ENCODE results near the gene KHDC1.
"Not testable (repeated sequence)": the region's sequence is repeated elsewhere in the genome, so short reads cannot be mapped to it uniquely, and the experiment has no call there.

The KHDC1 gene

DNA sequence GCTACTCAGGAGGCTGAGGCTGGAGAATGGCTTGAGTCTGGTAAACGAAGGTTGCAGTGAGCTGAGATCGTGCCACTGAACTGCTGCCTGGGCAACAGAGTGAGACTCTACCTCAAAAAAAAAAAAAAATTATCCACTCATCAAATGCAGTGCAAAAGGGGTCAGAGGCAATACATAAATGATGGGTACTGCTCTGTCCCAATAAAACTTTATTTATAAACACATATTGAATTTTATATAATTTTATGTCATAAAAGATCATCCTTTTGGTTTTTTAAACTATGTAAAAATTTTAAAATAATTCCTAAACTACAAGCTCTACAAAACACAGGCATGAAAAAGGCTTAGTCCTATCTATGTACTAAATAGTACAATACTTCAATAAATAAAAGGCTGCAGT, 10.3 kb downstream of the KHDC1 start:
- H3K4me3 ChIP-seq (ENCODE audit: low read depth, low read length), result no peak overlapping the region
- no peaks in the 10 kb centered on the region for H3K79me2 ChIP-seq (ENCODE audit: control insufficient read depth, insufficient read depth, low read length, unreplicated experiment)
- no peak overlapping the region for H2AFZ ChIP-seq (ENCODE audit: low read length, unreplicated experiment)
- no peaks in the 10 kb centered on the region for H3K27me3 ChIP-seq (ENCODE audit: insufficient read depth, low read length)
- no peaks in the 10 kb centered on the region for H3K36me3 ChIP-seq (ENCODE audit: insufficient read depth, low read length)
- H3K27ac ChIP-seq (ENCODE audit: low read depth, low read length), result no peak overlapping the region
- H3K4me1 ChIP-seq (ENCODE audit: control insufficient read depth, insufficient read depth, low read length, unreplicated experiment), result no peaks in the 10 kb centered on the region

DNA sequence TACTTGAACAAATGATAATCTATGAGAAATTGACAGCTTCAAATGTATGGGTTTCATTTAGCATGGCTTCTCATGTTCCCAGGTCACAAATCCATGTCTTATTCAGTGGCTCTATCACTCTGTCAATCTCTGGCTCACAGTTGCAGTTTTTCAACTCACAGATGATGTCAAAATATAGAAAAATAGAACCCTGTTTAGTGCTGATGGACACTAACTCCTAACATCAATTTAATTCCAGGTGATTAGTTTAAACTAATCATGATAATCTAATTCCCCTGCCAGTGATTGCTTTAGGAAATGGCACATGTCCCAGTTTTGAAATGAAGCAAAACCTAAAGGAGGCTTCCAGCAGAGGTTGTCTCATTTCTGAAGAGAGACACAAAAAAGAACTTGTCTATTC, 13.0 kb downstream of the KHDC1 start:
- Histone ChIP-seq H3K27me3 (ENCODE audit: insufficient read depth, low read length) (no peaks in the 10 kb centered on the region), H3K27ac (ENCODE audit: low read depth, low read length) (no peak overlapping the region), H3K36me3 (ENCODE audit: insufficient read depth, low read length) (no peaks in the 10 kb centered on the region), H3K4me1 (ENCODE audit: control insufficient read depth, insufficient read depth, low read length, unreplicated experiment) (no peaks in the 10 kb centered on the region), H2AFZ (ENCODE audit: low read length, unreplicated experiment) (no peak overlapping the region), H3K4me3 (ENCODE audit: low read depth, low read length) (no peak overlapping the region), H3K79me2 (ENCODE audit: control insufficient read depth, insufficient read depth, low read length, unreplicated experiment) (no peaks in the 10 kb centered on the region)

DNA sequence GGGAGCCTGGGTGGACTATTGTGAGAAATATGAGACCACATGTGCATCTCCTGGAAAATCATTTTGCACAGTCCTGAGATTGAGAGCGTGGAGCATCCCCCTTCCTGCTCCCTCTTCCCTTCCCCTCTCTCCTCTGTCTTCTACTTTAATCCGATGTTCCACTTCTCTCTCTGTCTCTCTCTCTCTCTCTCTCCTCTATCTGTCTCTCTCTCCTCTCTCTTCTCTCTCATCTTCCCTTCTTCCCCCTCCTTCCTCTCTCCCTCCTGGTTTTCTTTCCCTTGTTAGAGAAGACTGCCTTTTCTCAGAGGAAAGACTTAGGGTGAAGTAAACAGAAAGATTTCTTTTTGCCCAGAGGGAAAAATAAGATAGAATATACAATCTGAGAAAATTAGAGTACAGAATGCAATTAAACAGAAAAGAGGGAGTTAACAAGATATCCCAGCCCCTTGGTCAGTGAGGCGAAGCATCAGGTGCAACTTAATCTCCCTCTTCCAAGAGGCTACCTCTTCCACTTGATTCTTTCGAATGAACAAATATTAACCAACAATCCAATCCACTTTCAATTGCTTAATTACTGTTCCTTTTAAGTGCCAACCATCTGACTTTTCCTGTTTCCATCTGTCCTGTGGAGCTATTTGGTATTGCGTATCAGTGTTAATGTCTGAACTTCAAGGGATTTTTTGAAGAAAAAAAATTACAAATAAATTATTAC, 14.6 kb downstream of the KHDC1 start:
- Histone ChIP-seq H3K4me3 (ENCODE audit: low read depth, low read length) (no peak overlapping the region), H3K79me2 (ENCODE audit: control insufficient read depth, insufficient read depth, low read length, unreplicated experiment) (no peaks in the 10 kb centered on the region), H2AFZ (ENCODE audit: low read length, unreplicated experiment) (no peak overlapping the region), H3K27me3 (ENCODE audit: insufficient read depth, low read length) (no peaks in the 10 kb centered on the region), H3K36me3 (ENCODE audit: insufficient read depth, low read length) (no peaks in the 10 kb centered on the region), H3K27ac (ENCODE audit: low read depth, low read length) (no peak overlapping the region), H3K4me1 (ENCODE audit: control insufficient read depth, insufficient read depth, low read length, unreplicated experiment) (peaks cover 4% of the 10 kb centered on the region)

DNA sequence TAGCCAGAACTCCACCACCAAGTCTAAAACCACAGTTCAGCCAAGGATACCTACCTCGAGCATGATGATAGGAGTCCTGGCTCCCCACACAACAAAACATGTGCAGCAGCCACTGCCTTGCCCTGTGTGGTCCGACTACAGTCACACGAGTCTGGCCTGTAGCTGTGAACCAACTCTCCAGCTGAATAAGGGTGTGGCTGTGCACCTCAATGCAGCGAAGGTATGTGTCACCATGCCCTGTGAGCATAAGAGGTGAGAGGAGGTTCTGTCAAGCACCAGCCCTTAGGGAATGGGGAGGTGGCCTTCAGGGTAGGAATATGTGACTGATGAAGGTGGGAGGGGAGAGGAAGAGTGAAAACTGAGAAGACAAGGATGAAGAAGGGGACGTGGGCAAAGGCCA, 21.0 kb downstream of the KHDC1 start:
- no peaks in the 10 kb centered on the region for H3K27me3 ChIP-seq (ENCODE audit: insufficient read depth, low read length)
- no peak overlapping the region for H3K4me3 ChIP-seq (ENCODE audit: low read depth, low read length)
- H2AFZ ChIP-seq (ENCODE audit: low read length, unreplicated experiment), result no peak overlapping the region
- no peaks in the 10 kb centered on the region for H3K36me3 ChIP-seq (ENCODE audit: insufficient read depth, low read length)
- no peak overlapping the region for H3K27ac ChIP-seq (ENCODE audit: low read depth, low read length)
- H3K79me2 ChIP-seq (ENCODE audit: control insufficient read depth, insufficient read depth, low read length, unreplicated experiment), result no peaks in the 10 kb centered on the region
- H3K4me1 ChIP-seq (ENCODE audit: control insufficient read depth, insufficient read depth, low read length, unreplicated experiment), result peaks cover 4% of the 10 kb centered on the region

DNA sequence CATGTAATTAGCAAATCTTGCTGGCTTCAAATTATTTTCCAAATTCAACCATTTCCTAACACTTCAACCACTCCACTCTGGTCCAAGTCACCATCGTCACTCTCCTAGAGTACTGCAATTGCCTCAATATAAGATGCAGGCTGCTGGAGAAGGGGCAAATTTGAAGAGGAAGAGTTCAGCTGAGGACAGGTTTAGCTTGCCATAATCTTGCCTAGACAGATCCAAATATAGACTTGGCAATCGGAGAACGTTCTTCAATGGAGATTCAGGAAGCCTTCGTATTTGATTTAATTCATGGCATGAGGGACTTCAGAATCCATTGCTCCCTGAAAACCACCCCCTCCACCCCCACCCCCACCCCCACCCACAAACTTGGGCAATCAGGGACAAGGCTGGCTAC, 22.3 kb downstream of the KHDC1 start:
- H2AFZ ChIP-seq (ENCODE audit: low read length, unreplicated experiment), result no peak overlapping the region
- H3K79me2 ChIP-seq (ENCODE audit: control insufficient read depth, insufficient read depth, low read length, unreplicated experiment), result no peaks in the 10 kb centered on the region
- no peak overlapping the region for H3K4me3 ChIP-seq (ENCODE audit: low read depth, low read length)

DNA sequence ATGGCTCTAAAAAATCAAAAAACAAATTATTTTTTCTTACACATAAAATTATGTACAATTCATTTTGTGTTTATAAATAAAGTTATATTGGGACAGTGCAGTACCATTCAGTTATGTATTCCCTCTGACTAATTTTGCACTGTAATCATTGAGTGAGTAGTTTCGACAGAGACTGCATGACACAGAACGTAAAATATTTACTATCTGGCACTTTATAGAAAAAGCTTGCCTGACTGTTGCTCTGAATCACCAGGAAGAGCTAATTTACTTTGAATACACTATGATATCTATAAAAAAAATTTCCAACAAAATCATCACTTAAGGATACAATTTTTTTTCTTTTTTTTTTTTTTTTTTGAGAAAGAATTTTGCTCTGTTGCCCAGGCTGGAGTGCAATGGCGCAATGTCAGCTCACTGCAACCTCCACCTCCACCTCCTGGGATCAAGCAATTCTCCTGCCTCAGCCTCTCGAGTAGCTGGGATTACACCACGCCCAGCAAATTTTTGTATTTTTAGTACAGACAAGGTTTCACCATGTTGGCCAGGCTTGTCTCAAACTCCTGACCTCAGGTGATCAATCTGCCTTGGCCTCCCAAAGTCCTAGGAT, 26.7 kb downstream of the KHDC1 start:
- no peak overlapping the region for H3K4me3 ChIP-seq (ENCODE audit: low read depth, low read length)
- no peaks in the 10 kb centered on the region for H3K27me3 ChIP-seq (ENCODE audit: insufficient read depth, low read length)
- H3K79me2 ChIP-seq (ENCODE audit: control insufficient read depth, insufficient read depth, low read length, unreplicated experiment), result no peaks in the 10 kb centered on the region
- H3K4me1 ChIP-seq (ENCODE audit: control insufficient read depth, insufficient read depth, low read length, unreplicated experiment), result peaks cover 26% of the 10 kb centered on the region
- no peak overlapping the region for H2AFZ ChIP-seq (ENCODE audit: low read length, unreplicated experiment)
- H3K36me3 ChIP-seq (ENCODE audit: insufficient read depth, low read length), result no peaks in the 10 kb centered on the region
- H3K27ac ChIP-seq (ENCODE audit: low read depth, low read length), result peak overlapping the region; percentile 66

More for the DNA sequence above, 22.3 kb downstream of the KHDC1 start:
- H3K36me3 ChIP-seq (ENCODE audit: insufficient read depth, low read length), result no peaks in the 10 kb centered on the region
- H3K27ac ChIP-seq (ENCODE audit: low read depth, low read length), result no peak overlapping the region
- H3K4me1 ChIP-seq (ENCODE audit: control insufficient read depth, insufficient read depth, low read length, unreplicated experiment), result peaks cover 9% of the 10 kb centered on the region
- H3K27me3 ChIP-seq (ENCODE audit: insufficient read depth, low read length), result no peaks in the 10 kb centered on the region

DNA sequence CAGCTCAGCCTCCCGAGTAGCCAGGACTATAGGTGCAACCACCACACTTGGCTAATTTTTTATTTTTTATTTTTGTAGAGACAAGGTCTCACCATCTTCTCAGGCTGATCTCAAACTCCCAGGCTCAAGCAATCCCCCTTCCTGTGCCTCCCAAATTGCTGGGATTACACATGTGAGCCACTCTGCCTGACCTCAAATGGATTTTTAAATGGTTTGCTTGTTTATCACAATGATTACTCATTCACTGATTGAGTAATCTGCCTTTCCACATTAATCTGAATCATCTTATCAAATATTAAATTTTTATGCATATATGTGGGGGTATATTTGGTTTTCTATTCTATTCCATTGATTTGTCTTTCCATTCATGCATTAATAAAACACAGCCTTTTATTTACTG, 28.3 kb downstream of the KHDC1 start:
- no peaks in the 10 kb centered on the region for H3K79me2 ChIP-seq (ENCODE audit: control insufficient read depth, insufficient read depth, low read length, unreplicated experiment)
- peak overlapping the region; percentile 77 for H3K27ac ChIP-seq (ENCODE audit: low read depth, low read length)
- no peaks in the 10 kb centered on the region for H3K36me3 ChIP-seq (ENCODE audit: insufficient read depth, low read length)
- peaks cover 26% of the 10 kb centered on the region for H3K4me1 ChIP-seq (ENCODE audit: control insufficient read depth, insufficient read depth, low read length, unreplicated experiment)
- no peak overlapping the region for H3K4me3 ChIP-seq (ENCODE audit: low read depth, low read length)
- no peak overlapping the region for H2AFZ ChIP-seq (ENCODE audit: low read length, unreplicated experiment)
- H3K27me3 ChIP-seq (ENCODE audit: insufficient read depth, low read length), result no peaks in the 10 kb centered on the region

- H3K4me3 ChIP-seq (ENCODE audit: low read depth, low read length), result peak overlapping the region; percentile 42; the same call in 1 of the 2 replicates
- H3K27me3 ChIP-seq (ENCODE audit: insufficient read depth, low read length); H3K36me3 ChIP-seq (ENCODE audit: insufficient read depth, low read length); H3K79me2 ChIP-seq (ENCODE audit: control insufficient read depth, insufficient read depth, low read length, unreplicated experiment): not testable (repeated sequence)
- H3K27ac ChIP-seq (ENCODE audit: low read depth, low read length), result peak overlapping the region; percentile 77
- H3K4me1 ChIP-seq (ENCODE audit: control insufficient read depth, insufficient read depth, low read length, unreplicated experiment), result peaks cover 26% of the 10 kb centered on the region
- H2AFZ ChIP-seq (ENCODE audit: low read length, unreplicated experiment), result peak overlapping the region; percentile 86
These were observed 29.0 kb downstream of the KHDC1 start for GRCh38 chr6:73233971-73234370.

DNA sequence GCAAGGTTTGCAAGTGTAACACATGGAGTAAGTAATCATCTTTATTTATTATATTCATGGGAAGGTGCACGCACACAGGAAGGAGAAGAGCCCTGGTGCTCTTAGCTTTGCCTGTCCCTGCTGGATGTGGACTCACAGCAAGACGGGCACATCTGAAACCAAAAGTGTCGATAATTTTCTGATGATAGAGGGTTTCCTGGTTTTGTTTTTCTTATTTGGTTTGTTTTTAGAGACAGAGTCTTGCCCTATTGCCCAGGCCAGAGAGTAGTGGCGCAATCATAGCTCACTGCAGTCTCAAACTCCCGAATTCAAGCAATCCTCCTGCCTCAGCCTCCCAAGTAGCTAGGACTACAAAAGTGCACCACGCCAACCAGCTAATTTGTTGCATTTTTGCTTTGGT, 29.9 kb downstream of the KHDC1 start:
- H3K27me3 ChIP-seq (ENCODE audit: insufficient read depth, low read length), result no peaks in the 10 kb centered on the region
- no peaks in the 10 kb centered on the region for H3K36me3 ChIP-seq (ENCODE audit: insufficient read depth, low read length)
- H3K4me3 ChIP-seq (ENCODE audit: low read depth, low read length), result no peak overlapping the region
- H3K27ac ChIP-seq (ENCODE audit: low read depth, low read length), result peak overlapping the region; percentile 77; the same call in 1 of the 2 replicates
- H3K79me2 ChIP-seq (ENCODE audit: control insufficient read depth, insufficient read depth, low read length, unreplicated experiment), result no peaks in the 10 kb centered on the region
- H2AFZ ChIP-seq (ENCODE audit: low read length, unreplicated experiment), result no peak overlapping the region
- peaks cover 26% of the 10 kb centered on the region for H3K4me1 ChIP-seq (ENCODE audit: control insufficient read depth, insufficient read depth, low read length, unreplicated experiment)

DNA sequence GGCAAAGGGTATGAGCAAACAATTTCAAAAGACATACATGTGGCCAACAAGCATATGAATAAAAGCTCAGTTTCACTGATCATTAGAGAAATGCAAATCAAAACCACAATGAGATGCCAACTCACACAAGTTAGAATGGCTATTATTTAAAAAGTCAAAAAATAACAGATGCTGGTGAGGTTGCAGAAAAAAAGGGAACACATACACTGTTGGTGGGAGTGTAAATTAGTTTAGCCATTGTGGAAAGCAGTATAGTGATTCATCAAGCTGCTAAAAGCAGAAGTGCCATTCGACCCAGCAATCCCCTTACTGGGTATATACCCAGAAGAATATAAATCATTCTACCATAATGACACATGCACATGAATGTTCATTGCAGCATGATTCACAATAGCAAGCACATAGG, 31.0 kb downstream of the KHDC1 start:
- Histone ChIP-seq H3K4me1 (ENCODE audit: control insufficient read depth, insufficient read depth, low read length, unreplicated experiment) (peaks cover 26% of the 10 kb centered on the region), H3K4me3 (ENCODE audit: low read depth, low read length) (no peak overlapping the region), H2AFZ (ENCODE audit: low read length, unreplicated experiment) (no peak overlapping the region), H3K27ac (ENCODE audit: low read depth, low read length) (no peak overlapping the region), H3K36me3 (ENCODE audit: insufficient read depth, low read length) (no peaks in the 10 kb centered on the region), H3K27me3 (ENCODE audit: insufficient read depth, low read length) (no peaks in the 10 kb centered on the region), H3K79me2 (ENCODE audit: control insufficient read depth, insufficient read depth, low read length, unreplicated experiment) (no peaks in the 10 kb centered on the region)

GRCh38 chr6:73227606-73228255, 35.3 kb downstream of the KHDC1 start:
- Histone ChIP-seq H3K4me1 (ENCODE audit: control insufficient read depth, insufficient read depth, low read length, unreplicated experiment) (peaks cover 3% of the 10 kb centered on the region), H2AFZ (ENCODE audit: low read length, unreplicated experiment) (no peak overlapping the region), H3K79me2 (ENCODE audit: control insufficient read depth, insufficient read depth, low read length, unreplicated experiment) (no peaks in the 10 kb centered on the region), H3K4me3 (ENCODE audit: low read depth, low read length) (no peak overlapping the region), H3K27me3 (ENCODE audit: insufficient read depth, low read length) (no peaks in the 10 kb centered on the region), H3K27ac (ENCODE audit: low read depth, low read length) (no peak overlapping the region), H3K36me3 (ENCODE audit: insufficient read depth, low read length) (no peaks in the 10 kb centered on the region)
